WTC11 (cell line): Measurements from ENCODE around the gene TMTC2.

Experiments
- CREB1 ChIP-seq: sonication (generic); formaldehyde crosslinking; IDR thresholded peaks from 2 replicates; pipeline ENCODE4 v1.8.0; 2023; ENCODE audit warnings: mild to moderate bottlenecking, missing genetic modification reagents
- CREM ChIP-seq: sonication (generic); formaldehyde crosslinking; IDR thresholded peaks from 2 replicates; pipeline ENCODE4 v1.8.1; 2022; ENCODE audit warnings: mild to moderate bottlenecking, missing genetic modification reagents, moderate library complexity
- CTCF ChIP-seq: fragments of 200-600 bp; IDR thresholded peaks from 2 replicates; pipeline ENCODE4 v1.8.0; 2022; ENCODE audit warnings: antibody characterized with exemption
- E2F4 ChIP-seq: sonication (generic); formaldehyde crosslinking; IDR thresholded peaks from 2 replicates; pipeline ENCODE4 v1.8.1; 2022; ENCODE audit warnings: low read depth, mild to moderate bottlenecking, moderate library complexity, missing genetic modification reagents, borderline replicate concordance
- ETV6 ChIP-seq: sonication (generic); formaldehyde crosslinking; IDR thresholded peaks from 2 replicates; pipeline ENCODE4 v1.8.1; 2022; ENCODE audit warnings: mild to moderate bottlenecking, missing genetic modification reagents
- FOXK1 ChIP-seq: sonication (generic); formaldehyde crosslinking; IDR thresholded peaks from 2 replicates; pipeline ENCODE4 v1.8.0; 2022; ENCODE audit warnings: mild to moderate bottlenecking, moderate library complexity, missing genetic modification reagents
- GABPB1 ChIP-seq: sonication (generic); formaldehyde crosslinking; IDR thresholded peaks from 2 replicates; pipeline ENCODE4 v1.8.1; 2023; ENCODE audit warnings: mild to moderate bottlenecking, missing genetic modification reagents
- HMGXB4 ChIP-seq: sonication (generic); formaldehyde crosslinking; IDR thresholded peaks from 2 replicates; pipeline ENCODE4 v1.8.1; 2023; ENCODE audit warnings: mild to moderate bottlenecking, moderate library complexity, missing genetic modification reagents
- NR1H2 ChIP-seq: sonication (generic); formaldehyde crosslinking; IDR thresholded peaks from 2 replicates; pipeline ENCODE4 v1.9.0; 2021; ENCODE audit warnings: mild to moderate bottlenecking, moderate library complexity, missing genetic modification reagents
- RELA ChIP-seq: sonication (generic); formaldehyde crosslinking; IDR thresholded peaks from 2 replicates; pipeline ENCODE4 v1.8.1; 2022; ENCODE audit warnings: missing genetic modification reagents, mild to moderate bottlenecking, borderline replicate concordance
- SMAD4 ChIP-seq: sonication (generic); formaldehyde crosslinking; IDR thresholded peaks from 2 replicates; pipeline ENCODE4 v1.8.0; 2022; ENCODE audit warnings: mild to moderate bottlenecking, missing genetic modification reagents
- USF2 ChIP-seq: sonication (generic); formaldehyde crosslinking; IDR thresholded peaks from 2 replicates; pipeline ENCODE4 v1.8.1; 2023; ENCODE audit warnings: mild to moderate bottlenecking, missing genetic modification reagents, moderate library complexity

GRCh38 chr12:82660541-82661325 lies 26.0 kb upstream of the TMTC2 start:
- TF ChIP-seq CTCF (no peak), ETV6 (CRISPR knock-in tag) (no peak), USF2 (CRISPR knock-in tag) (no peak), SMAD4 (CRISPR knock-in tag) (no peak), CREB1 (CRISPR knock-in tag) (no peak), RELA (CRISPR knock-in tag) (no peak), E2F4 (CRISPR knock-in tag) (no peak), GABPB1 (CRISPR knock-in tag) (no peak), NR1H2 (no peak), FOXK1 (CRISPR knock-in tag) (no peak), CREM (CRISPR knock-in tag) (no peak), HMGXB4 (CRISPR knock-in tag) (no peak)
